SK-N-SH (cell line): ENCODE results near the gene RHBDL2. TPM values are rescaled to one million over a fixed set of nuclear protein-coding genes. Genes with fewer than 3 reads are reported as not detected.

Source experiments
- CTCF ChIA-PET: fragments of 300-600, 350-600 bp; formaldehyde crosslinking; extraction: SDS; loops from one replicate; lab custom pipeline; 2021; lab: Yijun Ruan, JAX
- POLR2A ChIA-PET: fragments of 350-600 bp; sonication (Branson Sonifier 250); formaldehyde crosslinking; extraction: SDS; loops from one replicate; lab custom pipeline; 2020; ENCODE audit warnings: antibody characterized with exemption, inconsistent platforms; lab: Yijun Ruan, JAX
- DNase-seq: peaks from one replicate; pipeline ENCODE4 v3.0.0; 2012
- H2AFZ ChIP-seq: fragments of 200-600 bp; sonication (generic); 2 replicates; pipeline ENCODE4 v1.8.1; 2016; ENCODE audit warnings: antibody characterized with exemption, mild to moderate bottlenecking, low read depth
- H3F3A ChIP-seq: fragments of 200-600 bp; sonication (generic); replicated peaks from 2 replicates; pipeline ENCODE3; 2016; ENCODE audit warnings: antibody characterized with exemption, mild to moderate bottlenecking; ENCODE audit not compliant: insufficient read depth
- H3K27ac ChIP-seq, 2 experiments: fragments of 200-500 bp in 1 of 2; fragments of 200-600 bp in 1 of 2; sonication (Bioruptor generic) in 1 of 2; sonication (generic), shearing (Covaris generic) in 1 of 2; 2 replicates each; pipeline versions ENCODE4 v1.5.1 to v1.6.1; 2014 to 2016; ENCODE audit warnings: low read depth in 2 of 2, inconsistent platforms in 1 of 2, low read length in 1 of 2, mild to moderate bottlenecking in 1 of 2, mixed read lengths in 1 of 2
- H3K27me3 ChIP-seq: fragments of 200-600 bp; sonication (generic), shearing (Covaris generic); 2 replicates; pipeline ENCODE4 v1.6.1; 2016; ENCODE audit warnings: mixed run types; ENCODE audit not compliant: insufficient read depth
- H3K36me3 ChIP-seq, 2 experiments: fragments of 200-500 bp in 1 of 2; fragments of 200-600 bp in 1 of 2; sonication (Bioruptor generic) in 1 of 2; sonication (generic) in 1 of 2; replicated peaks in 1 of 2; 2 replicates each; pipeline versions ENCODE3 to v1.5.1; 2014 to 2016; ENCODE audit warnings: low read length in 1 of 2, mild to moderate bottlenecking in 1 of 2; ENCODE audit not compliant: insufficient read depth in 2 of 2, control insufficient read depth in 1 of 2
- H3K4me1 ChIP-seq, 2 experiments: fragments of 200-500 bp in 1 of 2; fragments of 200-600 bp in 1 of 2; sonication (Bioruptor generic) in 1 of 2; sonication (generic), shearing (Covaris generic) in 1 of 2; 2 replicates each; pipeline versions ENCODE4 v1.5.1 to v1.6.1; 2014 to 2016; ENCODE audit warnings: low read depth in 1 of 2, low read length in 1 of 2, mixed run types in 1 of 2; ENCODE audit not compliant: insufficient read depth in 2 of 2, control insufficient read depth in 1 of 2
- H3K4me2 ChIP-seq: fragments of 200-600 bp; sonication (generic), shearing (Covaris generic); 2 replicates; pipeline ENCODE4 v1.6.1; 2017; ENCODE audit warnings: mixed run types
- H3K4me3 ChIP-seq, 2 experiments: fragments of 200-500 bp in 1 of 2; fragments of 200-600 bp in 1 of 2; sonication (Bioruptor generic) in 1 of 2; sonication (generic), shearing (Covaris generic) in 1 of 2; 2 replicates each; pipeline versions ENCODE4 v1.5.1 to v1.8.1; 2014 to 2016; ENCODE audit warnings: low read depth in 2 of 2, inconsistent platforms in 1 of 2, low read length in 1 of 2, mild to moderate bottlenecking in 1 of 2, mixed read lengths in 1 of 2, moderate library complexity in 1 of 2
- H3K79me2 ChIP-seq: fragments of 200-600 bp; sonication (generic); 2 replicates; pipeline ENCODE4 v1.8.1; 2017; ENCODE audit warnings: mild to moderate bottlenecking; ENCODE audit not compliant: insufficient read depth
- H3K9ac ChIP-seq: fragments of 200-600 bp; sonication (generic); 2 replicates; pipeline ENCODE4 v1.6.1; 2017; ENCODE audit warnings: mixed run types
- H3K9me2 ChIP-seq: fragments of 200-600 bp; sonication (generic); 2 replicates; pipeline ENCODE4 v1.6.1; 2017; ENCODE audit warnings: mixed run types
- H3K9me3 ChIP-seq: fragments of 200-600 bp; sonication (generic); 2 replicates; pipeline ENCODE4 v1.6.1; 2017; ENCODE audit warnings: mixed run types, mild to moderate bottlenecking, moderate library complexity
- H4K20me1 ChIP-seq: fragments of 200-600 bp; sonication (generic); 2 replicates; pipeline ENCODE4 v1.6.1; 2017; ENCODE audit warnings: mild to moderate bottlenecking, mixed run types; ENCODE audit not compliant: insufficient read depth
- EP300 ChIP-seq, 2 experiments: IDR thresholded peaks; 2 replicates each; pipeline versions ENCODE4 v1.4.0 to v1.6.1; 2012; ENCODE audit warnings: borderline replicate concordance in 1 of 2, low read depth in 1 of 2, low read length in 1 of 2
- EZH2phosphoT487 ChIP-seq: fragments of 200-600 bp; sonication (generic); IDR thresholded peaks from 2 replicates; pipeline ENCODE4 v1.6.1; 2017; ENCODE audit warnings: low read depth, mixed run types, mild to moderate bottlenecking, antibody characterized with exemption, moderate library complexity, borderline replicate concordance
- JUND ChIP-seq: IDR thresholded peaks from 2 replicates; pipeline ENCODE4 v1.4.0; 2012
- MAX ChIP-seq: IDR thresholded peaks from 2 replicates; pipeline ENCODE4 v1.4.0; 2012; ENCODE audit warnings: low read depth
- NFIC ChIP-seq: IDR thresholded peaks from 2 replicates; pipeline ENCODE4 v1.4.0; 2012; ENCODE audit warnings: borderline replicate concordance
- RAD21 ChIP-seq: IDR thresholded peaks from 2 replicates; pipeline ENCODE4 v1.6.1; 2012; ENCODE audit warnings: mild to moderate bottlenecking, low read length
- RCOR1 ChIP-seq: fragments of 150-350 bp; IDR thresholded peaks from 2 replicates; pipeline ENCODE4 v1.6.1; 2017; ENCODE audit warnings: antibody characterized with exemption, low read length
- RFX5 ChIP-seq: IDR thresholded peaks from 2 replicates; pipeline ENCODE4 v1.6.1; 2012; ENCODE audit warnings: mild to moderate bottlenecking, improper control_type of control experiment, low read length
- SIN3A ChIP-seq: IDR thresholded peaks from 2 replicates; pipeline ENCODE4 v1.6.1; 2012; ENCODE audit warnings: low read depth, mild to moderate bottlenecking, low read length, moderate library complexity, borderline replicate concordance
- SMC3 ChIP-seq: IDR thresholded peaks from 2 replicates; pipeline ENCODE4 v1.6.1; 2012; ENCODE audit warnings: low read depth, low read length, improper control_type of control experiment
- TCF12 ChIP-seq: IDR thresholded peaks from 2 replicates; pipeline ENCODE4 v1.4.0; 2012
- USF1 ChIP-seq: IDR thresholded peaks from 2 replicates; pipeline ENCODE4 v1.4.0; 2012; ENCODE audit warnings: low read depth, borderline replicate concordance
- USF2 ChIP-seq: fragments of 150-350 bp; IDR thresholded peaks from 2 replicates; pipeline ENCODE4 v1.6.1; 2017; ENCODE audit warnings: antibody characterized with exemption, low read length, low read depth, borderline replicate concordance
- YY1 ChIP-seq: IDR thresholded peaks from 2 replicates; pipeline ENCODE4 v1.4.0; 2012; ENCODE audit warnings: low read depth, mild to moderate bottlenecking
- WGBS: methylation state at CpG from one replicate; pipeline ENCODE4 v1.1.6; 2017; ENCODE audit warnings: low lambda C conversion rate; 5-methylcytosine and 5-hydroxymethylcytosine counted together
- polyA plus RNA-seq, 3 experiments: library from polyadenylated mRNA; depleted of rRNA; stranded (reverse); fragments of >200 nt; gene quantifications; 2 replicates each; pipeline ENCODE4 v1.2.3, GENCODE V29; 2012
- TF ChIP-seq, protein P1 (sequence below): IDR thresholded peaks from 2 replicates; pipeline ENCODE4 v1.4.0; 2012; ENCODE audit warnings: low read depth, borderline replicate concordance
- TF ChIP-seq, protein P2 (sequence below): IDR thresholded peaks from 2 replicates; pipeline ENCODE4 v1.6.1; 2012; ENCODE audit warnings: mild to moderate bottlenecking, low read depth, low read length, moderate library complexity

Gene RHBDL2
- polyA plus RNA-seq, 1 of the 3 experiments (the other 2 are of a cell fraction) = 0.07 TPM

DNA sequence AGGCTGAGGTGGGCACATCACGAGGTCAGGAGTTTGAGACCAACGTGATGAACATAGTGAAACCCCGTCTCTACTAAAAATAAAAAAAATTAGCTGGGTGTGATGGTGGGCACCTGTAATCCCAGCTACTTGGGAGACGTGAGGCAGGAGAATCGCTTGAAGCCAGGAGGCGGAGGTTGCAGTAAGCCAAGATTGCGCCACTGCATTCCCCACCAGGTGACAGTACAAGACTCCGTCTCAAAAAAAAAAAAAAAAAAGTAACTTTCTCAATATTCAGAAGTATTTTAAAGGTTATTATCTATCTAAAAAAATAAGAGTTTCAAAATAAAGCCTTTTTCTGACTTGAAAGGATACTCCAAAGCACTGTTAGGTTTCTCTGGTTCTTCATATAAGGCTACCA, 74.4 kb downstream of the RHBDL2 start:
- POLR2A ChIA-PET = no interaction called here

GRCh38 chr1:38865112-38865715, 76.4 kb downstream of the RHBDL2 start:
- Histone ChIP-seq H3K4me1 (peaks cover 0 to 6% of the 10 kb centered on the region in 2 experiments; a peak in 2 of 4 replicates), H3K9ac (no peak overlapping the region), H3K9me2 (no peaks in the 10 kb centered on the region), H3K36me3 (peaks cover 21 to 44% of the 10 kb centered on the region in 2 experiments), H3K27ac (no peak overlapping the region), H3F3A (peaks cover 7% of the 10 kb centered on the region), H3K4me2 (no peak overlapping the region), H3K27me3 (no peaks in the 10 kb centered on the region), H3K79me2 (peaks cover 41% of the 10 kb centered on the region), H3K4me3 (no peak overlapping the region), H3K9me3 (no peaks in the 10 kb centered on the region), H4K20me1 (no peaks in the 10 kb centered on the region), H2AFZ (no peak overlapping the region)
- ChIA-PET CTCF (no interaction called here), POLR2A (no interaction called here)
- WGBS = 62% methylated on average over 4 of the region's 4 CpGs
- DNase-seq = no peak
- TF ChIP-seq TCF12 (no peak), JUND (no peak), RAD21 (no peak), SIN3A (no peak), RFX5 (no peak), NFIC (no peak), YY1 (no peak), USF2 (no peak), MAX (no peak), RCOR1 (no peak), SMC3 (no peak), EZH2phosphoT487 (no peak)
- TF ChIP-seq, protein P1, sequence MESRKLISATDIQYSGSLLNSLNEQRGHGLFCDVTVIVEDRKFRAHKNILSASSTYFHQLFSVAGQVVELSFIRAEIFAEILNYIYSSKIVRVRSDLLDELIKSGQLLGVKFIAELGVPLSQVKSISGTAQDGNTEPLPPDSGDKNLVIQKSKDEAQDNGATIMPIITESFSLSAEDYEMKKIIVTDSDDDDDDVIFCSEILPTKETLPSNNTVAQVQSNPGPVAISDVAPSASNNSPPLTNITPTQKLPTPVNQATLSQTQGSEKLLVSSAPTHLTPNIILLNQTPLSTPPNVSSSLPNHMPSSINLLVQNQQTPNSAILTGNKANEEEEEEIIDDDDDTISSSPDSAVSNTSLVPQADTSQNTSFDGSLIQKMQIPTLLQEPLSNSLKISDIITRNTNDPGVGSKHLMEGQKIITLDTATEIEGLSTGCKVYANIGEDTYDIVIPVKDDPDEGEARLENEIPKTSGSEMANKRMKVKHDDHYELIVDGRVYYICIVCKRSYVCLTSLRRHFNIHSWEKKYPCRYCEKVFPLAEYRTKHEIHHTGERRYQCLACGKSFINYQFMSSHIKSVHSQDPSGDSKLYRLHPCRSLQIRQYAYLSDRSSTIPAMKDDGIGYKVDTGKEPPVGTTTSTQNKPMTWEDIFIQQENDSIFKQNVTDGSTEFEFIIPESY = no peak
- TF ChIP-seq, protein P2, sequence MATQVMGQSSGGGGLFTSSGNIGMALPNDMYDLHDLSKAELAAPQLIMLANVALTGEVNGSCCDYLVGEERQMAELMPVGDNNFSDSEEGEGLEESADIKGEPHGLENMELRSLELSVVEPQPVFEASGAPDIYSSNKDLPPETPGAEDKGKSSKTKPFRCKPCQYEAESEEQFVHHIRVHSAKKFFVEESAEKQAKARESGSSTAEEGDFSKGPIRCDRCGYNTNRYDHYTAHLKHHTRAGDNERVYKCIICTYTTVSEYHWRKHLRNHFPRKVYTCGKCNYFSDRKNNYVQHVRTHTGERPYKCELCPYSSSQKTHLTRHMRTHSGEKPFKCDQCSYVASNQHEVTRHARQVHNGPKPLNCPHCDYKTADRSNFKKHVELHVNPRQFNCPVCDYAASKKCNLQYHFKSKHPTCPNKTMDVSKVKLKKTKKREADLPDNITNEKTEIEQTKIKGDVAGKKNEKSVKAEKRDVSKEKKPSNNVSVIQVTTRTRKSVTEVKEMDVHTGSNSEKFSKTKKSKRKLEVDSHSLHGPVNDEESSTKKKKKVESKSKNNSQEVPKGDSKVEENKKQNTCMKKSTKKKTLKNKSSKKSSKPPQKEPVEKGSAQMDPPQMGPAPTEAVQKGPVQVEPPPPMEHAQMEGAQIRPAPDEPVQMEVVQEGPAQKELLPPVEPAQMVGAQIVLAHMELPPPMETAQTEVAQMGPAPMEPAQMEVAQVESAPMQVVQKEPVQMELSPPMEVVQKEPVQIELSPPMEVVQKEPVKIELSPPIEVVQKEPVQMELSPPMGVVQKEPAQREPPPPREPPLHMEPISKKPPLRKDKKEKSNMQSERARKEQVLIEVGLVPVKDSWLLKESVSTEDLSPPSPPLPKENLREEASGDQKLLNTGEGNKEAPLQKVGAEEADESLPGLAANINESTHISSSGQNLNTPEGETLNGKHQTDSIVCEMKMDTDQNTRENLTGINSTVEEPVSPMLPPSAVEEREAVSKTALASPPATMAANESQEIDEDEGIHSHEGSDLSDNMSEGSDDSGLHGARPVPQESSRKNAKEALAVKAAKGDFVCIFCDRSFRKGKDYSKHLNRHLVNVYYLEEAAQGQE = no peak

More for the DNA sequence above, 74.4 kb downstream of the RHBDL2 start:
- H3K36me3 ChIP-seq = peaks cover 20 to 41% of the 10 kb centered on the region in 2 experiments
- no peak for DNase-seq
- no peak overlapping the region for H3K27ac ChIP-seq
- H3K27me3 ChIP-seq = no peaks in the 10 kb centered on the region
- no peak overlapping the region for H3K4me2 ChIP-seq
- peaks cover 0 to 6% of the 10 kb centered on the region in 2 experiments; a peak in 1 of 4 replicates for H3K4me1 ChIP-seq
- H4K20me1 ChIP-seq = no peaks in the 10 kb centered on the region
- CTCF ChIA-PET = no interaction called here
- WGBS = 95% methylated on average over 8 of the region's 8 CpGs
- TF ChIP-seq EP300 (IDR thresholded peaks at IDR 0.05; ENCODE audit: borderline replicate concordance in 1 of 2, low read depth in 1 of 2, low read length in 1 of 2) (no peak), USF1 (no peak), YY1 (no peak), USF2 (no peak)
- H3K4me3 ChIP-seq = no peak overlapping the region
- peaks cover 7% of the 10 kb centered on the region for H3F3A ChIP-seq
- no peaks in the 10 kb centered on the region for H3K9me3 ChIP-seq
- no peak overlapping the region for H2AFZ ChIP-seq
- no peak overlapping the region for H3K9ac ChIP-seq
- H3K79me2 ChIP-seq = peaks cover 45% of the 10 kb centered on the region
- no peaks in the 10 kb centered on the region for H3K9me2 ChIP-seq
